Hepatocyte (in vitro differentiated cells): ENCODE measurements around the gene ZSCAN23. TPM values are rescaled to one million over a fixed set of nuclear protein-coding genes. Genes with fewer than 3 reads are reported as not detected.

Source experiments
- DNase-seq: peaks from one replicate; pipeline ENCODE4 v3.0.0-alpha.2; 2016; ENCODE audit warnings: low spot score
- H2AFZ ChIP-seq: fragments of 200-600 bp; sonication (generic); 2 replicates; pipeline ENCODE4 v1.6.0; 2016; ENCODE audit warnings: antibody characterized with exemption, mild to moderate bottlenecking
- H3K27ac ChIP-seq: fragments of 200-600 bp; sonication (generic); 2 replicates; pipeline ENCODE4 v1.5.1; 2016; ENCODE audit warnings: mild to moderate bottlenecking
- H3K27me3 ChIP-seq: fragments of 200-600 bp; sonication (generic); 2 replicates; pipeline ENCODE4 v1.6.1; 2016
- H3K36me3 ChIP-seq: fragments of 200-600 bp; sonication (generic); replicated peaks from 2 replicates; pipeline ENCODE4 v1.5.1; 2016; ENCODE audit warnings: low read depth; ENCODE audit not compliant: insufficient read depth
- H3K4me1 ChIP-seq: fragments of 200-600 bp; sonication (generic); 2 replicates; pipeline ENCODE4 v1.5.1; 2016; ENCODE audit warnings: mild to moderate bottlenecking, moderate library complexity; ENCODE audit not compliant: insufficient read depth
- H3K4me2 ChIP-seq: fragments of 200-600 bp; sonication (generic); 2 replicates; pipeline ENCODE4 v1.6.0; 2016
- H3K4me3 ChIP-seq: fragments of 200-600 bp; sonication (generic); 2 replicates; pipeline ENCODE4 v1.5.1; 2016; ENCODE audit warnings: mild to moderate bottlenecking
- H3K79me2 ChIP-seq: fragments of 200-600 bp; sonication (generic); 2 replicates; pipeline ENCODE4 v1.6.0; 2017; ENCODE audit warnings: mild to moderate bottlenecking
- H3K9me2 ChIP-seq: fragments of 200-600 bp; sonication (generic); replicated peaks from 2 replicates; pipeline ENCODE4 v1.6.0; 2017; ENCODE audit warnings: mild to moderate bottlenecking; ENCODE audit not compliant: insufficient read depth
- H3K9me3 ChIP-seq: fragments of 200-600 bp; sonication (generic); 2 replicates; pipeline ENCODE4 v1.5.1; 2016; ENCODE audit warnings: low read depth, mild to moderate bottlenecking
- H4K20me1 ChIP-seq: fragments of 200-600 bp; sonication (generic); 2 replicates; pipeline ENCODE4 v1.6.0; 2016; ENCODE audit warnings: mild to moderate bottlenecking; ENCODE audit not compliant: insufficient read depth, poor library complexity, severe bottlenecking
- CTCF ChIP-seq: fragments of 200-600 bp; sonication (generic); IDR thresholded peaks from 2 replicates; pipeline ENCODE4 v1.5.1; 2016; ENCODE audit warnings: antibody characterized with exemption, mild to moderate bottlenecking; ENCODE audit not compliant: poor library complexity
- EZH2 ChIP-seq: fragments of 200-600 bp; sonication (generic); IDR thresholded peaks from 2 replicates; pipeline ENCODE4 v1.6.1; 2016; ENCODE audit warnings: antibody characterized with exemption, mild to moderate bottlenecking, borderline replicate concordance
- EZH2phosphoT487 ChIP-seq: fragments of 200-600 bp; sonication (generic); IDR thresholded peaks from one replicate; pipeline ENCODE4 v1.6.1; 2018; ENCODE audit warnings: antibody characterized with exemption, mild to moderate bottlenecking, low read depth, moderate library complexity; ENCODE audit not compliant: unreplicated experiment, severe bottlenecking
- WGBS: methylation state at CpG from one replicate; pipeline ENCODE4 v1.1.6; 2016; ENCODE audit warnings: low lambda C conversion rate; ENCODE audit errors: missing lambda C conversion rate; 5-methylcytosine and 5-hydroxymethylcytosine counted together
- polyA plus RNA-seq: library from polyadenylated mRNA; unstranded; fragments of >200 nt; fragmentation: Nextera tagmentation; extraction: Ambion mirVana; gene quantifications from 2 replicates; pipeline ENCODE4 v1.2.1, GENCODE V29; 2016
- total RNA-seq: library from RNA; depleted of rRNA; stranded (reverse); fragments of >200 nt; gene quantifications from 2 replicates; pipeline ENCODE4 v1.2.3, GENCODE V29; 2014

The ZSCAN23 gene
- total and polyA plus RNA-seq, 2 experiments from 2014 or later: 0.48 to 5.6 TPM

GRCh38 chr6:28433119-28433518 lies 10.2 kb downstream of the ZSCAN23 start:
- H4K20me1 ChIP-seq: no peaks in the 10 kb centered on the region
- H3K4me1 ChIP-seq: no peaks in the 10 kb centered on the region
- H3K4me2 ChIP-seq: no peak overlapping the region
- H3K27ac ChIP-seq: no peak overlapping the region
- no peaks in the 10 kb centered on the region for H3K27me3 ChIP-seq
- H3K79me2 ChIP-seq: no peaks in the 10 kb centered on the region
- DNase-seq: no peak
- H2AFZ ChIP-seq: no peak overlapping the region
- no peaks in the 10 kb centered on the region for H3K9me2 ChIP-seq
- H3K36me3 ChIP-seq: no peaks in the 10 kb centered on the region
- no peaks in the 10 kb centered on the region for H3K9me3 ChIP-seq
- TF ChIP-seq CTCF: no peak
- TF ChIP-seq EZH2phosphoT487: no peak
- no peak overlapping the region for H3K4me3 ChIP-seq

- H3K4me3 ChIP-seq: no peak overlapping the region
- TF ChIP-seq EZH2: no peak
- TF ChIP-seq EZH2phosphoT487: no peak
- TF ChIP-seq CTCF: no peak
- no peaks in the 10 kb centered on the region for H3K9me2 ChIP-seq
- no peaks in the 10 kb centered on the region for H3K27me3 ChIP-seq
- 97% methylated on average over 16 of the region's 16 CpGs for WGBS
- no peak overlapping the region for H3K27ac ChIP-seq
- no peak for DNase-seq
- H3K9me3 ChIP-seq: no peaks in the 10 kb centered on the region
- H3K79me2 ChIP-seq: no peaks in the 10 kb centered on the region
- no peak overlapping the region for H2AFZ ChIP-seq
- no peaks in the 10 kb centered on the region for H4K20me1 ChIP-seq
- no peaks in the 10 kb centered on the region for H3K4me1 ChIP-seq
- no peaks in the 10 kb centered on the region for H3K36me3 ChIP-seq
- H3K4me2 ChIP-seq: no peak overlapping the region
Observed at GRCh38 chr6:28429781-28430180, 13.5 kb downstream of the ZSCAN23 start.

- Histone ChIP-seq H3K9me2 (no peaks in the 10 kb centered on the region), H3K4me1 (no peaks in the 10 kb centered on the region), H3K4me3 (no peak overlapping the region), H4K20me1 (no peaks in the 10 kb centered on the region), H2AFZ (no peak overlapping the region), H3K27me3 (no peaks in the 10 kb centered on the region), H3K4me2 (no peak overlapping the region), H3K36me3 (no peaks in the 10 kb centered on the region), H3K9me3 (no peaks in the 10 kb centered on the region), H3K79me2 (no peaks in the 10 kb centered on the region), H3K27ac (no peak overlapping the region)
- 85% methylated on average over 4 of the region's 4 CpGs for WGBS
- TF ChIP-seq EZH2: no peak
- no peak for TF ChIP-seq CTCF
- DNase-seq: no peak
Observed at GRCh38 chr6:28425944-28426541, 17.2 kb downstream of the ZSCAN23 start.

- Histone ChIP-seq H3K27ac (no peak overlapping the region), H3K9me3 (no peaks in the 10 kb centered on the region), H3K4me3 (no peak overlapping the region), H3K79me2 (no peaks in the 10 kb centered on the region), H4K20me1 (no peaks in the 10 kb centered on the region), H3K9me2 (no peaks in the 10 kb centered on the region), H3K4me2 (no peak overlapping the region), H2AFZ (no peak overlapping the region), H3K4me1 (no peaks in the 10 kb centered on the region), H3K36me3 (no peaks in the 10 kb centered on the region), H3K27me3 (no peaks in the 10 kb centered on the region)
- no peak for DNase-seq
- no peak for TF ChIP-seq EZH2phosphoT487
- no peak for TF ChIP-seq EZH2
- TF ChIP-seq CTCF: no peak
Observed at GRCh38 chr6:28424163-28424562, 19.1 kb downstream of the ZSCAN23 start.
